Tibial artery (tissue), 4 donors: ENCODE data around the gene RAB7A.

Source experiments
- DNase-seq, 2 donors: peaks; one replicate each; pipeline ENCODE4 v3.0.0-alpha.2; 2019
- H3K27ac ChIP-seq, 2 donors: fragments of 200-600 bp; sonication (generic) in 1 of 2; 1 replicate in 1 of 2; 2 replicates in 1 of 2; pipeline ENCODE4 v1.5.1; 2018 to 2019; ENCODE audit warnings: mild to moderate bottlenecking in 1 of 2
- H3K27me3 ChIP-seq, 2 donors: fragments of 200-600 bp; sonication (generic) in 1 of 2; one replicate each; pipeline versions ENCODE4 v1.5.1 to v1.6.0; 2016 to 2019
- H3K36me3 ChIP-seq, 3 donors: fragments of 200-600 bp; sonication (generic) in 2 of 3; one replicate each; pipeline ENCODE4 v1.5.1; 2016 to 2019; ENCODE audit warnings: mild to moderate bottlenecking in 2 of 3
- H3K4me1 ChIP-seq, 4 donors: fragments of 200-600 bp; sonication (generic) in 2 of 4; 1 replicate in 3 of 4; 2 replicates in 1 of 4; pipeline ENCODE4 v1.5.1; 2016 to 2019
- H3K4me3 ChIP-seq, 2 donors: fragments of 200-600 bp; sonication (generic) in 1 of 2; 1 replicate in 1 of 2; 2 replicates in 1 of 2; pipeline ENCODE4 v1.5.1; 2018 to 2019; ENCODE audit warnings: mild to moderate bottlenecking in 2 of 2
- H3K9me3 ChIP-seq, 3 donors: fragments of 200-600 bp; sonication (generic) in 1 of 3; one replicate each; pipeline ENCODE4 v1.5.1; 2016 to 2019
- intact Hi-C: fragments of 100-400 bp; cut with DNase I; formaldehyde crosslinking; loops from one replicate; pipeline ENCODE4 v1.15.0; 2023; ENCODE audit warnings: low total_unique reads
- TF ChIP-seq, protein P1 (sequence below), 2 experiments: fragments of 200-600 bp in 1 of 2; fragments of 450-650 bp in 1 of 2; IDR thresholded peaks; one replicate each; pipeline ENCODE4 v1.5.1; 2017 to 2019; ENCODE audit warnings: antibody characterized with exemption in 2 of 2, mild to moderate bottlenecking in 1 of 2, moderate library complexity in 1 of 2

RAB7A gene

DNA sequence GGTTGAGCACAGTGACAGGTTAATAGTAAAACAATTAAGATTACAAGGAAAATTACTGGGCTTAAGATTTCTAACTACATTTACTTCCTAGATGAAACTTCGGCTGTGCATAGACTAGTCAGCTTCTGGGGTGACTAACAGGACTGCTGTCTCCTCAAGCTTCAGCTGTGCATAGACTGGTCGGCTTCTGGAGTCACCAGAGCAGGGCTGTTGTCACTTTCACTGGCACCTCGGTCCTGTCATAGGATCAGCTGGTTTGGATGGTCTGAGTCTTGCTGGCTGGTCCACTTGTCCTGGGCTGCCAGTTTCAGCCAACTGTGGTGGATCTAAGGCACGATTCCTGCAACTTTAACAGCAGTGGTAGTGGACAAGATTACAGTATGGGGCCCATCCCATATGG is 129.6 kb downstream of the RAB7A start:
- H3K4me1 ChIP-seq: no peaks in the 10 kb centered on the region
- intact Hi-C loops: no loop called here
- peaks cover 14 to 32% (median 31%) of the 10 kb centered on the region in 3 donors for H3K9me3 ChIP-seq
- TF ChIP-seq, protein P1, sequence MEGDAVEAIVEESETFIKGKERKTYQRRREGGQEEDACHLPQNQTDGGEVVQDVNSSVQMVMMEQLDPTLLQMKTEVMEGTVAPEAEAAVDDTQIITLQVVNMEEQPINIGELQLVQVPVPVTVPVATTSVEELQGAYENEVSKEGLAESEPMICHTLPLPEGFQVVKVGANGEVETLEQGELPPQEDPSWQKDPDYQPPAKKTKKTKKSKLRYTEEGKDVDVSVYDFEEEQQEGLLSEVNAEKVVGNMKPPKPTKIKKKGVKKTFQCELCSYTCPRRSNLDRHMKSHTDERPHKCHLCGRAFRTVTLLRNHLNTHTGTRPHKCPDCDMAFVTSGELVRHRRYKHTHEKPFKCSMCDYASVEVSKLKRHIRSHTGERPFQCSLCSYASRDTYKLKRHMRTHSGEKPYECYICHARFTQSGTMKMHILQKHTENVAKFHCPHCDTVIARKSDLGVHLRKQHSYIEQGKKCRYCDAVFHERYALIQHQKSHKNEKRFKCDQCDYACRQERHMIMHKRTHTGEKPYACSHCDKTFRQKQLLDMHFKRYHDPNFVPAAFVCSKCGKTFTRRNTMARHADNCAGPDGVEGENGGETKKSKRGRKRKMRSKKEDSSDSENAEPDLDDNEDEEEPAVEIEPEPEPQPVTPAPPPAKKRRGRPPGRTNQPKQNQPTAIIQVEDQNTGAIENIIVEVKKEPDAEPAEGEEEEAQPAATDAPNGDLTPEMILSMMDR (IDR thresholded peaks at IDR 0.05): no peak
- DNase-seq: no peak
- no peaks in the 10 kb centered on the region for H3K36me3 ChIP-seq
- H3K27me3 ChIP-seq: no peaks in the 10 kb centered on the region
- no peak overlapping the region for H3K4me3 ChIP-seq
- no peak overlapping the region for H3K27ac ChIP-seq

DNA sequence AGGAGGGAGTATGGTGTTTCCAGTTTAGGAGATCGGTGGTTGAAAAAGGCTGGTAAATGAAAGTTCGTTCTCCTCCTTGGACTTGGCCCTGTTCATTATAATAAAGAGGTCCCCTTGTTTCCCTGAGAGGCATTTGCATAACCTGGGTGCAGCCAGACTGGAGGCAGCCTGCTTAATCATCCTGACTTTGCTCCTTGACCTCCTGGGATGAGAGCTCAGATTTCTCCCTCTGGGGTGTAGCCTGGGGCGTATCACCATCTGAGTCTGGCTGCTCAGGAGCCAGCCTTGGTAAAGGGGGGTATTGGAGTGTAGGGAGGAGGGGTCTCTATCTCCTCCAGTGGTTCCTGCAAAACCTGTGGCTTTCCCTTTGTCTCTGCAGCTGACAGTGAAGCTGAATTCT is 132.2 kb downstream of the RAB7A start:
- H3K36me3 ChIP-seq: no peaks in the 10 kb centered on the region
- no peak overlapping the region for H3K4me3 ChIP-seq
- intact Hi-C loops: no loop called here
- H3K9me3 ChIP-seq: peaks cover 14 to 33% (median 31%) of the 10 kb centered on the region in 3 donors
- H3K27me3 ChIP-seq: no peaks in the 10 kb centered on the region
- TF ChIP-seq, protein P1 (IDR thresholded peaks at IDR 0.05): no peak
- H3K4me1 ChIP-seq: no peaks in the 10 kb centered on the region
- no peak for DNase-seq
- H3K27ac ChIP-seq: no peak overlapping the region

DNA sequence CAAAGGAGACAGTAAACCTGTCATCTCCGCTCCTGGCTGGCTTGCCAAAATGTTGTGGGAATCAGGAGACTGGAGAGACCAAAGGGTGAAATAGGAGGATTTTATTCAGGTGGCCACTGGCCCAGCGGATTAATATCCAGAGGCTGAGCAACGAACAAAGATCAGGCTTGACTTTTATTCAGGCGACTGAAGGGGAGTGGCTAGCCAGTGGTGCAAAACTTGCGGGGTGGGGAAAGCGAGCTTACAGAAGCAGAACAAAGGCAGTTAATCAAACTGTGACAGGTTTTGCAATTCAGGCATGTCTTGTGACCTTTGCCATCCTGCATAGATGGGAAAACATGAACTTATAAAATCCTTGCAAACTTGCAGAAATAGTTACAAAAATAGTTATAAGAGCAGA is 133.6 kb downstream of the RAB7A start:
- no peaks in the 10 kb centered on the region for H3K27me3 ChIP-seq

DNA sequence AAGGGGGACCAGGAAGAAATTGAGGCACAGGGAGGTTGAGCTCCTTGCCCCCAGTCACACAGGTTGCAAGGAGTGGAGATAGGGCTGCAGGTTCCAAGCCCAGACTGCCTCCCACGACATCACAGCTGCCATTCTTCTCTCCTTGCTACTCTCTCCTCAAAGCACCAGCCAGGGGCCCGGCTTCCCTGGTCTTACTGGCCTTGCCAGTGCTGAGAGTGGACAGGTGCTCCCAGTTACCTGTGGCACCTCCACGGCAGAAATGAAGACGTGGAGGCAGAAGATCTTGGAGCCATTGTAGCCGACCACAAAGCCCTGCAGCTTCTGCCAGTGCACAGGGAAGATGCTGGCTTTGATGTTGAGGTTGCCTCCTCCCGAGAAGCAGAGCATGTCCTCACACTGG is 135.5 kb downstream of the RAB7A start:
- TF ChIP-seq, protein P1 (IDR thresholded peaks at IDR 0.05): no peak
- intact Hi-C loops: no loop called here
- Histone ChIP-seq H3K9me3 (peaks cover 14 to 28% (median 25%) of the 10 kb centered on the region in 3 donors), H3K27me3 (no peaks in the 10 kb centered on the region), H3K27ac (no peak overlapping the region), H3K4me1 (peaks cover 0 to 9% (median 0%) of the 10 kb centered on the region in 4 donors), H3K36me3 (no peaks in the 10 kb centered on the region), H3K4me3 (no peak overlapping the region)
- DNase-seq: no peak

More for the DNA sequence above, 133.6 kb downstream of the RAB7A start:
- Histone ChIP-seq H3K4me1 (peaks cover 0 to 5% (median 0%) of the 10 kb centered on the region in 4 donors), H3K27ac (no peak overlapping the region), H3K36me3 (no peaks in the 10 kb centered on the region), H3K9me3 (peaks cover 14 to 28% (median 26%) of the 10 kb centered on the region in 3 donors), H3K4me3 (no peak overlapping the region)
- intact Hi-C loops: no loop called here
- DNase-seq: no peak
- TF ChIP-seq, protein P1 (IDR thresholded peaks at IDR 0.05): no peak

DNA sequence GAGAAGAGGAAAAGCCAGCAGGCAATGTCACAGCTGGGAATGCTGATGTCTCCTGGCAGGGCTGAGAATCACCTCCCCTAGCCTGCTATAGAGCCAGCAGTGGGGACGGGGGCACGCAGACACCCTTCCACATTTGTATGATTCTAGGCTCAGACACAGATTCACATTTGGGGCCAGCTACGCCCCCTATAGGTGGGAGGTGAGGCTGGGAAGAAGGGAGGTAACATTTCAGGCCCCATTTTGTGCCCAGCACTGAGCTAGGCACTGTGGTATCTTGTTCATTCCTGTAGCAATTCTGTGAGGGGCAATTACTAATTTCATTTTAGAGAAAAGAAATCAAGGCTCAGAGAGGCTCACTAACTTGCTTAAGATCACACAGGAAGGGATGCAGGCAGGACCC is 137.6 kb downstream of the RAB7A start:
- Histone ChIP-seq H3K9me3 (peaks cover 14 to 20% (median 20%) of the 10 kb centered on the region in 3 donors), H3K27ac (no peak overlapping the region), H3K36me3 (no peaks in the 10 kb centered on the region), H3K4me1 (peaks cover 0 to 9% (median 0%) of the 10 kb centered on the region in 4 donors), H3K4me3 (no peak overlapping the region), H3K27me3 (no peaks in the 10 kb centered on the region)
- TF ChIP-seq, protein P1 (IDR thresholded peaks at IDR 0.05): no peak
- no peak for DNase-seq
- intact Hi-C loops: no loop called here
